ENCODE measurements around the gene NKX1-1.

Gene NKX1-1

DNA sequence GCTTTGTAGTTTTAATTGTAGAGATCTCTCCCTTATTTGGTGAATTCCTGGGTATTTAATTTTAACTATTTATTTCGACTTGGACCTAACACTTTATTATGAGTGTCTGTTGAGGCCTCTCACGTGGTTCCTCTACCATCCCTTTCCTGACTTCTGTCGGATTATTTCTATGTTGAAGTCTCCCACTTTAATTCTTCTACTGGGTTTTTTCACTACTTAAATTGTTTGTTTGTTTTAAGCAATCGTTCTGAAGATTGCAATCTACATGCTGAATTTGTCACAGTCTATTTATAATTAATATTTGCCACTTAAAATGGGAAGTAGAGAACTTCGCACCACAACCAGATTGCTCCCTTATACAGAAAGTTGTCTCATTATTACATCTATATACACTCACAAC is 20.8 kb upstream of the NKX1-1 start:
- no peaks in the 10 kb centered on the region for H4K20me1 ChIP-seq (ENCODE audit: low read depth, low read length)
- no peaks in the 10 kb centered on the region for H3F3A ChIP-seq (ENCODE audit: insufficient read depth)
- TF ChIP-seq EZH2phosphoT487 (conservative IDR thresholded peaks at IDR 0.05; ENCODE audit: low read length) (no peak), CTCF (IDR thresholded peaks at IDR 0.05; ENCODE audit: insufficient read depth, low read length, poor library complexity, severe bottlenecking) (no peak)
- no peaks in the 10 kb centered on the region for H3K79me2 ChIP-seq (ENCODE audit: insufficient read depth, low read length)
- H3K27ac ChIP-seq (ENCODE audit: low read depth, low read length) = no peak overlapping the region
- no peak overlapping the region for H3K4me2 ChIP-seq (ENCODE audit: low read depth, low read length, poor library complexity, severe bottlenecking)
- no peak overlapping the region for H3K4me3 ChIP-seq (ENCODE audit: insufficient read depth, low read length, poor library complexity, severe bottlenecking)
- no peaks in the 10 kb centered on the region for H3K36me3 ChIP-seq (ENCODE audit: low read length)
- H3K9ac ChIP-seq (ENCODE audit: low read length) = no peak overlapping the region
- H3K27me3 ChIP-seq (ENCODE audit: low read length) = no peaks in the 10 kb centered on the region
- H3K9me2 ChIP-seq (replicated peaks; ENCODE audit: insufficient read depth, low read length) = no peaks in the 10 kb centered on the region
- no peak overlapping the region for H2AFZ ChIP-seq (ENCODE audit: low read depth, low read length, severe bottlenecking)
- no peaks in the 10 kb centered on the region for H3K9me3 ChIP-seq (ENCODE audit: insufficient read depth, low read length)

GRCh38 chr4:1421657-1422056 is 15.4 kb upstream of the NKX1-1 start:
- TF ChIP-seq EZH2phosphoT487 (conservative IDR thresholded peaks at IDR 0.05; ENCODE audit: low read length) (no peak), CTCF (IDR thresholded peaks at IDR 0.05; ENCODE audit: insufficient read depth, low read length, poor library complexity, severe bottlenecking) (no peak)
- no peak overlapping the region for H3K4me2 ChIP-seq (ENCODE audit: low read depth, low read length, poor library complexity, severe bottlenecking)
- H3K27me3 ChIP-seq (ENCODE audit: low read length) = no peaks in the 10 kb centered on the region
- no peak overlapping the region for H3K27ac ChIP-seq (ENCODE audit: low read depth, low read length)
- H2AFZ ChIP-seq (ENCODE audit: low read depth, low read length, severe bottlenecking) = no peak overlapping the region
- no peaks in the 10 kb centered on the region for H4K20me1 ChIP-seq (ENCODE audit: low read depth, low read length)
- H3F3A ChIP-seq (ENCODE audit: insufficient read depth) = no peaks in the 10 kb centered on the region
- H3K79me2 ChIP-seq (ENCODE audit: insufficient read depth, low read length) = no peaks in the 10 kb centered on the region
- no peak overlapping the region for H3K9ac ChIP-seq (ENCODE audit: low read length)
- no peaks in the 10 kb centered on the region for H3K9me3 ChIP-seq (ENCODE audit: insufficient read depth, low read length)
- no peaks in the 10 kb centered on the region for H3K9me2 ChIP-seq (replicated peaks; ENCODE audit: insufficient read depth, low read length)
- H3K4me3 ChIP-seq (ENCODE audit: insufficient read depth, low read length, poor library complexity, severe bottlenecking) = no peak overlapping the region
- H3K36me3 ChIP-seq (ENCODE audit: low read length) = no peaks in the 10 kb centered on the region

- Histone ChIP-seq H3K9me3 (ENCODE audit: insufficient read depth, low read length) (no peaks in the 10 kb centered on the region), H3K79me2 (ENCODE audit: insufficient read depth, low read length) (no peaks in the 10 kb centered on the region), H2AFZ (ENCODE audit: low read depth, low read length, severe bottlenecking) (no peak overlapping the region), H3K27me3 (ENCODE audit: low read length) (no peaks in the 10 kb centered on the region), H3K9me2 (replicated peaks; ENCODE audit: insufficient read depth, low read length) (no peaks in the 10 kb centered on the region), H3F3A (ENCODE audit: insufficient read depth) (no peaks in the 10 kb centered on the region), H4K20me1 (ENCODE audit: low read depth, low read length) (no peaks in the 10 kb centered on the region), H3K27ac (ENCODE audit: low read depth, low read length) (no peak overlapping the region), H3K9ac (ENCODE audit: low read length) (no peak overlapping the region), H3K4me3 (ENCODE audit: insufficient read depth, low read length, poor library complexity, severe bottlenecking) (no peak overlapping the region), H3K36me3 (ENCODE audit: low read length) (no peaks in the 10 kb centered on the region), H3K4me2 (ENCODE audit: low read depth, low read length, poor library complexity, severe bottlenecking) (no peak overlapping the region)
- TF ChIP-seq EZH2phosphoT487 (conservative IDR thresholded peaks at IDR 0.05; ENCODE audit: low read length) = no peak
- no peak for TF ChIP-seq CTCF (IDR thresholded peaks at IDR 0.05; ENCODE audit: insufficient read depth, low read length, poor library complexity, severe bottlenecking)
Measured at GRCh38 chr4:1419708-1420107, 13.5 kb upstream of the NKX1-1 start.
